ENCODE measurements around the gene GNPTAB. TPM values are rescaled to one million over a fixed set of nuclear protein-coding genes. Genes with fewer than 3 reads are reported as not detected.

Gene GNPTAB
- polyA plus RNA-seq (2013, experiment 1 of 2): 14.7 TPM
- 15.2 TPM for polyA plus RNA-seq (2013, experiment 2 of 2)

GRCh38 chr12:101830367-101831325 is at the start of gene GNPTAB:
Gene GNPTAB, minus strand, starts transcription at chr12:101830959. Its CDS starts 284 bp downstream, at chr12:101830675.
- no peaks in the 10 kb centered on the region for H3K79me2 ChIP-seq (ENCODE audit: control insufficient read depth, insufficient read depth, low read length)
- H3K4me2 ChIP-seq (ENCODE audit: low read length): peak within 1 kb of the TSS; percentile 45
- H3K56ac ChIP-seq (ENCODE audit: low read length): peak within 1 kb of the TSS; percentile 93
- no peak within 1 kb of the TSS for H2BK5ac ChIP-seq (ENCODE audit: low read length)
- no peak within 1 kb of the TSS for H4K5ac ChIP-seq (ENCODE audit: low read length)
- H3K23ac ChIP-seq (ENCODE audit: low read length): no peak within 1 kb of the TSS
- no peaks in the 10 kb centered on the region for H3K4me1 ChIP-seq (ENCODE audit: control insufficient read depth, low read depth, low read length)
- peak within 1 kb of the TSS; percentile 45 for H3K4ac ChIP-seq (ENCODE audit: low read depth, low read length)
- H3K27ac ChIP-seq (ENCODE audit: low read depth, low read length): no peak within 1 kb of the TSS
- H3K27me3 ChIP-seq (ENCODE audit: insufficient read depth, low read length, poor library complexity): no peaks in the 10 kb centered on the region
- peak within 1 kb of the TSS; percentile 21 for H3K18ac ChIP-seq (ENCODE audit: low read length)
- no peak within 1 kb of the TSS for H4K8ac ChIP-seq (ENCODE audit: low read depth, low read length)
- H3K79me1 ChIP-seq (ENCODE audit: low read length): no peaks in the 10 kb centered on the region
- no peak within 1 kb of the TSS for H2BK120ac ChIP-seq (ENCODE audit: low read depth, low read length)
- no peak within 1 kb of the TSS for H2AK5ac ChIP-seq (ENCODE audit: low read length)
- no CpG with 5 or more reads among the region's 96 CpGs for WGBS (ENCODE audit: extremely low coverage, insufficient coverage, low lambda C conversion rate)
- no peak within 1 kb of the TSS for H2BK15ac ChIP-seq (replicated peaks; ENCODE audit: low read depth)
- no peaks in the 10 kb centered on the region for H3K36me3 ChIP-seq (ENCODE audit: control insufficient read depth, insufficient read depth, low read length)
- peak; percentile 91 for DNase-seq
- peak within 1 kb of the TSS; percentile 86 for H3K4me3 ChIP-seq (ENCODE audit: low read length)
- peak within 1 kb of the TSS; percentile 88 for H3K9ac ChIP-seq (ENCODE audit: low read length)

DNA sequence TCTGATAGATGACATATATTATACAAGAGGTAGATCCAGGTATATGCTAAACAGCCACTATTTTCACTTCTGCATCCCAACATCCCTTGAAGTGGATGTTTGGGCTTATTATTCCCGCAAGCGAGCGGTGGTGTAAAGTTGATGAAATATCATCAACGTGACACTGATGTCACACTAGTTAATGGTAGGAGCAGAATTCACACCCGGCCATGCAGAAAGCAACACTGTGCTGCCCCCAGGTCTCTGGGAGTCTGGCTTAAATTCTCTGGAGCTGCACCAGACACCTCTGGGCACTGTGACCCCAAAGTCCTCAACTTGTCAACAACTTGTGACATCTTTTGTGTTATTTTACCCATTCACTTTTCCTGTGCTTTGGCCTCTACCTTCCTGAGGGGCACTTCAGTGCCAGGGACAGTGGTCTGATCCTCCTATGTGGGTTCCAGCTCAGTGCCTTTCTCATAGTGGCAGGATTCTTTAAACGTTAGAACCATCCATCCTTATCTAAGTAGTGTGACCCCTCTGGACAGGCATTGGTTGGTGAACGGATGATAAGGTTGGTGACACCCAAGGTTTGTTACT is 47.6 kb upstream of the GNPTAB start:
- Histone ChIP-seq H4K8ac (ENCODE audit: low read depth, low read length) (no peak overlapping the region), H3K27ac (ENCODE audit: low read depth, low read length) (no peak overlapping the region), H2BK120ac (ENCODE audit: low read depth, low read length) (no peak overlapping the region), H3K79me1 (ENCODE audit: low read length) (no peaks in the 10 kb centered on the region), H3K23ac (ENCODE audit: low read length) (peak overlapping the region; percentile 97), H2BK15ac (replicated peaks; ENCODE audit: low read depth) (no peak overlapping the region), H3K4me1 (ENCODE audit: control insufficient read depth, low read depth, low read length) (no peaks in the 10 kb centered on the region), H3K79me2 (ENCODE audit: control insufficient read depth, insufficient read depth, low read length) (no peaks in the 10 kb centered on the region), H2AK5ac (ENCODE audit: low read length) (no peak overlapping the region), H3K36me3 (ENCODE audit: control insufficient read depth, insufficient read depth, low read length) (no peaks in the 10 kb centered on the region), H3K18ac (ENCODE audit: low read length) (no peak overlapping the region), H3K56ac (ENCODE audit: low read length) (no peak overlapping the region), H4K5ac (ENCODE audit: low read length) (no peak overlapping the region), H3K4ac (ENCODE audit: low read depth, low read length) (no peak overlapping the region), H2BK5ac (ENCODE audit: low read length) (no peak overlapping the region), H3K9ac (ENCODE audit: low read length) (peak overlapping the region; percentile 81), H3K27me3 (ENCODE audit: insufficient read depth, low read length, poor library complexity) (no peaks in the 10 kb centered on the region), H3K4me2 (ENCODE audit: low read length) (peak overlapping the region; percentile 93), H3K4me3 (ENCODE audit: low read length) (peak overlapping the region; percentile 58)
- DNase-seq: no peak
- WGBS (ENCODE audit: extremely low coverage, insufficient coverage, low lambda C conversion rate): no CpG with 5 or more reads among the region's 7 CpGs

GRCh38 chr12:101877806-101878242 is 47.1 kb upstream of the GNPTAB start:
- peak; percentile 28 for DNase-seq
- no peak overlapping the region for H2BK120ac ChIP-seq (ENCODE audit: low read depth, low read length)

GRCh38 chr12:101876861-101877805 is 46.4 kb upstream of the GNPTAB start, which contains the start of gene DRAM1:
Gene DRAM1, plus strand, starts transcription at chr12:101877580. Its CDS starts 210 bp downstream, at chr12:101877790.
- H3K56ac ChIP-seq (ENCODE audit: low read length): peak within 1 kb of the TSS; percentile 96
- peak within 1 kb of the TSS; percentile 94 for H3K18ac ChIP-seq (ENCODE audit: low read length)
- no peak within 1 kb of the TSS for H2BK5ac ChIP-seq (ENCODE audit: low read length)
- H3K27me3 ChIP-seq (ENCODE audit: insufficient read depth, low read length, poor library complexity): no peaks in the 10 kb centered on the region
- peak; percentile 80 for DNase-seq
- H2AK5ac ChIP-seq (ENCODE audit: low read length): no peak within 1 kb of the TSS
- H3K79me1 ChIP-seq (ENCODE audit: low read length): no peaks in the 10 kb centered on the region
- H3K36me3 ChIP-seq (ENCODE audit: control insufficient read depth, insufficient read depth, low read length): no peaks in the 10 kb centered on the region
- H4K8ac ChIP-seq (ENCODE audit: low read depth, low read length): peak within 1 kb of the TSS; percentile 83
- no peak within 1 kb of the TSS for H4K5ac ChIP-seq (ENCODE audit: low read length)
- H3K4me2 ChIP-seq (ENCODE audit: low read length): peak within 1 kb of the TSS; percentile 93
- no peak within 1 kb of the TSS for H2BK120ac ChIP-seq (ENCODE audit: low read depth, low read length)
- H3K23ac ChIP-seq (ENCODE audit: low read length): peak within 1 kb of the TSS; percentile 97
- H2BK15ac ChIP-seq (replicated peaks; ENCODE audit: low read depth): no peak within 1 kb of the TSS
- WGBS (ENCODE audit: extremely low coverage, insufficient coverage, low lambda C conversion rate): no CpG with 5 or more reads among the region's 105 CpGs
- peak within 1 kb of the TSS; percentile 26 for H3K27ac ChIP-seq (ENCODE audit: low read depth, low read length)
- H3K4me3 ChIP-seq (ENCODE audit: low read length): peak within 1 kb of the TSS; percentile 58
- H3K4me1 ChIP-seq (ENCODE audit: control insufficient read depth, low read depth, low read length): no peaks in the 10 kb centered on the region
- H3K9ac ChIP-seq (ENCODE audit: low read length): peak within 1 kb of the TSS; percentile 81
- no peaks in the 10 kb centered on the region for H3K79me2 ChIP-seq (ENCODE audit: control insufficient read depth, insufficient read depth, low read length)
- H3K4ac ChIP-seq (ENCODE audit: low read depth, low read length): peak within 1 kb of the TSS; percentile 28

More at GRCh38 chr12:101877806-101878242, 47.1 kb upstream of the GNPTAB start:
- no peak overlapping the region for H2BK15ac ChIP-seq (replicated peaks; ENCODE audit: low read depth)
- no peaks in the 10 kb centered on the region for H3K36me3 ChIP-seq (ENCODE audit: control insufficient read depth, insufficient read depth, low read length)
- H3K4me1 ChIP-seq (ENCODE audit: control insufficient read depth, low read depth, low read length): no peaks in the 10 kb centered on the region
- H3K27ac ChIP-seq (ENCODE audit: low read depth, low read length): no peak overlapping the region
- peak overlapping the region; percentile 96 for H3K56ac ChIP-seq (ENCODE audit: low read length)
- no peak overlapping the region for H3K18ac ChIP-seq (ENCODE audit: low read length)
- no peaks in the 10 kb centered on the region for H3K79me1 ChIP-seq (ENCODE audit: low read length)
- H4K8ac ChIP-seq (ENCODE audit: low read depth, low read length): no peak overlapping the region
- no peaks in the 10 kb centered on the region for H3K27me3 ChIP-seq (ENCODE audit: insufficient read depth, low read length, poor library complexity)
- no peak overlapping the region for H3K4ac ChIP-seq (ENCODE audit: low read depth, low read length)
- peak overlapping the region; percentile 58 for H3K4me3 ChIP-seq (ENCODE audit: low read length)
- peak overlapping the region; percentile 81 for H3K9ac ChIP-seq (ENCODE audit: low read length)
- no peaks in the 10 kb centered on the region for H3K79me2 ChIP-seq (ENCODE audit: control insufficient read depth, insufficient read depth, low read length)
- peak overlapping the region; percentile 93 for H3K4me2 ChIP-seq (ENCODE audit: low read length)
- H2BK5ac ChIP-seq (ENCODE audit: low read length): no peak overlapping the region
- peak overlapping the region; percentile 97 for H3K23ac ChIP-seq (ENCODE audit: low read length)
- no peak overlapping the region for H2AK5ac ChIP-seq (ENCODE audit: low read length)
- WGBS (ENCODE audit: extremely low coverage, insufficient coverage, low lambda C conversion rate): no CpG with 5 or more reads among the region's 24 CpGs
- H4K5ac ChIP-seq (ENCODE audit: low read length): no peak overlapping the region

DNA sequence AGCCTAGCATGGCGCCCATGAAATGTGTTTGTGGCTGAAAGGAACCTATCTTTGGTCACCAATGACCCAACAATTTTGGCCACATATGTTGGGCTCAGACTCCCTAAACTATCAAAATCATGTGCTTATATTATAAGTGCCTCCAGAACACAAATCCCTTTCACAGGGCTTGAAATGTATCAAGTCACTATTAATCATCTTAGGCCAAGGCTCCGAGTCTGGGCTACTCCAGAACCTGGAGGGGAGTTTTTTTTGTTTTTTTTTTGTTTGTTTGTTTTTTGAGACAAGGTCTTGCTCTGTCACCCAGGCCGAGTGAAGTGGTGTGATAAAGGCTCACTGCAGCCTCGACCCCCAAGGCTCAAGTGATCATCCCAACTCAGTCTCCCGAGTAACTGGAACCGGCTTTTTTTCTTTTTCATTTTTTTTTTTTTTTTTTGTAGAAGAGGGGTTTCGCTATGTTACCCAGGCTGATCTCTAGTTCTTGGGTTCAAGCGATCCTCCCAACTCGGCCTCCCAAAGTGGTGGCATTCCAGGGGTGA is 45.6 kb upstream of the GNPTAB start:
- H3K56ac ChIP-seq (ENCODE audit: low read length): no peak overlapping the region
- no peak for DNase-seq
- H3K4ac ChIP-seq (ENCODE audit: low read depth, low read length): peak overlapping the region; percentile 28
- no peak overlapping the region for H3K27ac ChIP-seq (ENCODE audit: low read depth, low read length)
- no peaks in the 10 kb centered on the region for H3K36me3 ChIP-seq (ENCODE audit: control insufficient read depth, insufficient read depth, low read length)
- no peak overlapping the region for H3K9ac ChIP-seq (ENCODE audit: low read length)
- H3K79me1 ChIP-seq (ENCODE audit: low read length): no peaks in the 10 kb centered on the region
- peak overlapping the region; percentile 83 for H4K8ac ChIP-seq (ENCODE audit: low read depth, low read length)
- H3K4me1 ChIP-seq (ENCODE audit: control insufficient read depth, low read depth, low read length): no peaks in the 10 kb centered on the region
- WGBS (ENCODE audit: extremely low coverage, insufficient coverage, low lambda C conversion rate): no CpG with 5 or more reads among the region's 9 CpGs
- no peak overlapping the region for H3K4me3 ChIP-seq (ENCODE audit: low read length)
- no peak overlapping the region for H3K23ac ChIP-seq (ENCODE audit: low read length)
- H3K18ac ChIP-seq (ENCODE audit: low read length): no peak overlapping the region
- H2BK15ac ChIP-seq (replicated peaks; ENCODE audit: low read depth): no peak overlapping the region
- no peaks in the 10 kb centered on the region for H3K27me3 ChIP-seq (ENCODE audit: insufficient read depth, low read length, poor library complexity)
- H3K79me2 ChIP-seq (ENCODE audit: control insufficient read depth, insufficient read depth, low read length): no peaks in the 10 kb centered on the region
- H2BK5ac ChIP-seq (ENCODE audit: low read length): no peak overlapping the region
- H2AK5ac ChIP-seq (ENCODE audit: low read length): no peak overlapping the region
- H3K4me2 ChIP-seq (ENCODE audit: low read length): no peak overlapping the region
- H2BK120ac ChIP-seq (ENCODE audit: low read depth, low read length): no peak overlapping the region
- no peak overlapping the region for H4K5ac ChIP-seq (ENCODE audit: low read length)
